HG03460 (cell line): ENCODE measurements around the gene GOLGA8N.
"Not testable (repeated sequence)": the region's sequence is repeated elsewhere in the genome, so short reads cannot be mapped to it uniquely, and the experiment has no call there.

Experiments used
- ATAC-seq: cut with Tn5 transposase; IDR thresholded peaks from one replicate; pipeline ENCODE4 v1.9.1; 2021; ENCODE audit not compliant: unreplicated experiment

Gene GOLGA8N

GRCh38 chr15:32593151-32593550, at the start of gene GOLGA8N:
Gene GOLGA8N, plus strand, starts transcription at chr15:32593456.
- not testable (repeated sequence) for ATAC-seq

- ATAC-seq, result not testable (repeated sequence)
Observed at GRCh38 chr15:32543456-32543855, 49.8 kb upstream of the GOLGA8N start.

- ATAC-seq, result not testable (repeated sequence)
Observed at GRCh38 chr15:32545129-32545528, 48.1 kb upstream of the GOLGA8N start.

GRCh38 chr15:32554587-32554986, 38.7 kb upstream of the GOLGA8N start:
- ATAC-seq, result not testable (repeated sequence)

- not testable (repeated sequence) for ATAC-seq
Observed at GRCh38 chr15:32562198-32562597, 31.1 kb upstream of the GOLGA8N start.

- not testable (repeated sequence) for ATAC-seq
Observed at GRCh38 chr15:32568988-32569387, 24.3 kb upstream of the GOLGA8N start.

GRCh38 chr15:32578482-32578881, 14.8 kb upstream of the GOLGA8N start:
- not testable (repeated sequence) for ATAC-seq

GRCh38 chr15:32585844-32586243, 7.4 kb upstream of the GOLGA8N start:
- not testable (repeated sequence) for ATAC-seq

GRCh38 chr15:32609518-32609917, 16.3 kb downstream of the GOLGA8N start:
- ATAC-seq, result not testable (repeated sequence)

- ATAC-seq, result not testable (repeated sequence)
Observed at GRCh38 chr15:32610719-32611118, 17.5 kb downstream of the GOLGA8N start.

GRCh38 chr15:32614712-32615050, 21.4 kb downstream of the GOLGA8N start:
- ATAC-seq, result peak; percentile 20

GRCh38 chr15:32615051-32615870, 22.0 kb downstream of the GOLGA8N start, which contains the start of gene ARHGAP11A:
Gene ARHGAP11A, plus strand, starts transcription at chr15:32615504. Its CDS starts 708 bp downstream, at chr15:32616212.
- ATAC-seq, result peak; percentile 73

- peak; percentile 16 for ATAC-seq
Observed at GRCh38 chr15:32615871-32616426, 22.7 kb downstream of the GOLGA8N start.

- no peak for ATAC-seq
Observed at GRCh38 chr15:32636410-32636809, 43.2 kb downstream of the GOLGA8N start.

GRCh38 chr15:32636908-32637567, 43.8 kb downstream of the GOLGA8N start:
- ATAC-seq, result no peak

GRCh38 chr15:32637704-32638103, 44.4 kb downstream of the GOLGA8N start:
- ATAC-seq, result no peak

GRCh38 chr15:32641517-32642059, 48.3 kb downstream of the GOLGA8N start, which contains the start of gene SCG5:
Gene SCG5, plus strand, starts transcription at chr15:32641710. Its CDS starts 1,883 bp downstream, at chr15:32643593.
- no peak for ATAC-seq

- ATAC-seq, result no peak
Observed at GRCh38 chr15:32642667-32643435, 49.6 kb downstream of the GOLGA8N start.

GRCh38 chr15:32643907-32644445, 50.7 kb downstream of the GOLGA8N start:
- no peak for ATAC-seq

- ATAC-seq, result no peak
Observed at GRCh38 chr15:32646291-32646690, 53.0 kb downstream of the GOLGA8N start.
